TTC549 (cell line): ENCODE data around the gene ARHGAP36.

ENCODE experiments used
- FAIRE-seq: peaks from 2 replicates; lab custom pipeline; 2012; peaks lifted over from hg19 to GRCh38; lab: Jason Lieb, UNC

ARHGAP36 gene

GRCh38 chrX:131072871-131073571 is 14.9 kb downstream of the ARHGAP36 start:
- no peak for FAIRE-seq

- FAIRE-seq: no peak
Observed at GRCh38 chrX:131073607-131074006, 15.5 kb downstream of the ARHGAP36 start.

GRCh38 chrX:131081772-131082740 is 23.9 kb downstream of the ARHGAP36 start:
- FAIRE-seq: no peak

GRCh38 chrX:131083510-131084142 is 25.5 kb downstream of the ARHGAP36 start:
- no peak for FAIRE-seq

- no peak for FAIRE-seq
Observed at GRCh38 chrX:131084145-131084544, 26.0 kb downstream of the ARHGAP36 start.

- FAIRE-seq: no peak
Observed at GRCh38 chrX:131136776-131137175, 78.6 kb downstream of the ARHGAP36 start.

GRCh38 chrX:131139072-131139471 is 80.9 kb downstream of the ARHGAP36 start:
- FAIRE-seq: no peak
